Kidney (tissue), 14 donors: ENCODE results near the gene FHL1. TPM values are rescaled to one million over a fixed set of nuclear protein-coding genes. Genes with fewer than 3 reads are reported as not detected.
A peak's percentile ranks its signal among the peaks of the same experiment; 100 is the strongest.

Source experiments
- DNase-seq, 5 donors: peaks; one replicate each; pipeline ENCODE4 v3.0.0-alpha.2; 2013 to 2020
- FAIRE-seq: peaks from 2 replicates; lab custom pipeline; 2012; peaks lifted over from hg19 to GRCh38; lab: Jason Lieb, UNC
- H3K27ac ChIP-seq, 2 donors: one replicate each; pipeline ENCODE4 v1.7.0; 2013; ENCODE audit warnings: low read depth in 2 of 2, low read length in 2 of 2, inconsistent platforms in 1 of 2
- H3K27me3 ChIP-seq: one replicate; pipeline ENCODE4 v1.7.1; 2013; ENCODE audit warnings: low read length, inconsistent platforms; ENCODE audit not compliant: control insufficient read depth, insufficient read depth
- H3K36me3 ChIP-seq, 3 donors: one replicate each; pipeline versions ENCODE4 v1.7.0 to v1.7.1; 2013; ENCODE audit warnings: low read length in 3 of 3, control low read depth in 1 of 3, inconsistent platforms in 1 of 3; ENCODE audit not compliant: insufficient read depth in 3 of 3, control insufficient read depth in 2 of 3
- H3K4me1 ChIP-seq, 3 donors: one replicate each; pipeline versions ENCODE4 v1.7.0 to v1.7.1; 2013; ENCODE audit warnings: low read length in 3 of 3, inconsistent platforms in 1 of 3, low read depth in 1 of 3; ENCODE audit not compliant: control insufficient read depth in 2 of 3, insufficient read depth in 2 of 3
- H3K4me3 ChIP-seq, 3 donors: one replicate each; pipeline versions ENCODE4 v1.7.0 to v1.8.1; 2013; ENCODE audit warnings: low read length in 3 of 3, control low read depth in 1 of 3, inconsistent platforms in 1 of 3
- H3K9ac ChIP-seq, 3 donors: one replicate each; pipeline versions ENCODE4 v1.7.0 to v1.7.1; 2013; ENCODE audit warnings: low read length in 3 of 3, control low read depth in 1 of 3, inconsistent platforms in 1 of 3
- H3K9me3 ChIP-seq, 3 donors: one replicate each; pipeline versions ENCODE4 v1.7.0 to v1.7.1; 2013; ENCODE audit warnings: low read length in 3 of 3, control low read depth in 1 of 3, inconsistent platforms in 1 of 3; ENCODE audit not compliant: control insufficient read depth in 2 of 3, insufficient read depth in 1 of 3
- intact Hi-C: fragments of 100-400 bp; cut with DNase I; formaldehyde crosslinking; loops from one replicate; pipeline ENCODE4 v1.11.1; 2022
- polyA plus RNA-seq: library from polyadenylated mRNA; stranded (reverse); fragments of 350-450 nt; fragmentation: Illumina TruSeq; extraction: RNeasy Lipid Tissue Mini Kit (QIAGEN cat#74804); gene quantifications from one replicate; pipeline ENCODE4 v1.2.3, GENCODE V29; 2014; ENCODE audit warnings: low read depth, low replicate concordance; ENCODE audit not compliant: insufficient read depth
- total RNA-seq: library from RNA; stranded (reverse); fragmentation: NEBNext Ultra II Directional; extraction: Animal tissue kit (Norgen Biotek cat#: 25700); gene quantifications from one replicate; pipeline ENCODE4 v1.2.1, GENCODE V29; 2021
- TF ChIP-seq, protein P1 (sequence below): IDR thresholded peaks from 3 replicates; pipeline ENCODE4 v1.5.1; 2012; ENCODE audit warnings: mild to moderate bottlenecking, moderate library complexity, borderline replicate concordance; ENCODE audit not compliant: insufficient read depth; ENCODE audit errors: extremely low read depth
- donor health status: control.
- donor health status: control.
- donor health status: control.
- donor health status: control.
- donor health status: control.
- donor health status: DM: yes; HTN: yes; CAD: no.
- donor health status: Normal renal cell carcinoma (clear cell type).

FHL1 gene
- total and polyA plus RNA-seq, 2 donors from 2014 or later, result 44.0 to 168 TPM

DNA sequence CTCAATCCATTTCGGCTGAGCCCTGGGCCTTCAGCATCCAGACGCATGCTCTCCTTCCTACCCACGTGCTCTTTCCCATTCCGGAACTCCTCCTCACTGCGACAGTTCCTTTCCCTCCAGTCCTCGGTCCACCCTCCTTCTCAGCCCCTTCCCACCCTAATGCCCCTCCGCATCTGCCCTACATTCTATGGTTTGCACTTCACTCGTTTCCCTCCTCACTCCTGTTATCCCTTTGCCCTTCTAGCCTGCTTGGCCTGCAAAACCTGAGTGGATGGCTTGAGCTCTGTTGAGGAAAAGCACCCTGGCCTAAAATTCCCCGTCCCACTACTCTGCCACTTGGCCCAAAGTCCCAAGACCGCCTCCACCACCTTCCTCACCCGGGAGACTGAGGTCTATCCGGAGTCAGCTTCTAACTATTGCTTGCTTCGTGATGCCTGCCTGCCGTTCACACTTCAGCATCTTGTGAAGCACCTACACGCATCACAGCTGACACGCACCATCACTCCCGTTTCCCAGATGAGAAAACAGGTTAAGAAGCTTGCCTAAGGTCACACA is 65.3 kb downstream of the FHL1 start:
- Histone ChIP-seq H3K9ac (no peak overlapping the region), H3K27me3 (peaks cover 2% of the 10 kb centered on the region), H3K27ac (no peak overlapping the region), H3K36me3 (peaks cover 0 to 9% (median 0%) of the 10 kb centered on the region in 3 donors), H3K4me1 (peaks cover 0 to 5% (median 0%) of the 10 kb centered on the region in 3 donors), H3K9me3 (no peaks in the 10 kb centered on the region), H3K4me3 (no peak overlapping the region)
- FAIRE-seq (no peak), DNase-seq (no peak)
- TF ChIP-seq, protein P1, sequence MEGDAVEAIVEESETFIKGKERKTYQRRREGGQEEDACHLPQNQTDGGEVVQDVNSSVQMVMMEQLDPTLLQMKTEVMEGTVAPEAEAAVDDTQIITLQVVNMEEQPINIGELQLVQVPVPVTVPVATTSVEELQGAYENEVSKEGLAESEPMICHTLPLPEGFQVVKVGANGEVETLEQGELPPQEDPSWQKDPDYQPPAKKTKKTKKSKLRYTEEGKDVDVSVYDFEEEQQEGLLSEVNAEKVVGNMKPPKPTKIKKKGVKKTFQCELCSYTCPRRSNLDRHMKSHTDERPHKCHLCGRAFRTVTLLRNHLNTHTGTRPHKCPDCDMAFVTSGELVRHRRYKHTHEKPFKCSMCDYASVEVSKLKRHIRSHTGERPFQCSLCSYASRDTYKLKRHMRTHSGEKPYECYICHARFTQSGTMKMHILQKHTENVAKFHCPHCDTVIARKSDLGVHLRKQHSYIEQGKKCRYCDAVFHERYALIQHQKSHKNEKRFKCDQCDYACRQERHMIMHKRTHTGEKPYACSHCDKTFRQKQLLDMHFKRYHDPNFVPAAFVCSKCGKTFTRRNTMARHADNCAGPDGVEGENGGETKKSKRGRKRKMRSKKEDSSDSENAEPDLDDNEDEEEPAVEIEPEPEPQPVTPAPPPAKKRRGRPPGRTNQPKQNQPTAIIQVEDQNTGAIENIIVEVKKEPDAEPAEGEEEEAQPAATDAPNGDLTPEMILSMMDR, result no peak
- intact Hi-C loops, result no loop called here

DNA sequence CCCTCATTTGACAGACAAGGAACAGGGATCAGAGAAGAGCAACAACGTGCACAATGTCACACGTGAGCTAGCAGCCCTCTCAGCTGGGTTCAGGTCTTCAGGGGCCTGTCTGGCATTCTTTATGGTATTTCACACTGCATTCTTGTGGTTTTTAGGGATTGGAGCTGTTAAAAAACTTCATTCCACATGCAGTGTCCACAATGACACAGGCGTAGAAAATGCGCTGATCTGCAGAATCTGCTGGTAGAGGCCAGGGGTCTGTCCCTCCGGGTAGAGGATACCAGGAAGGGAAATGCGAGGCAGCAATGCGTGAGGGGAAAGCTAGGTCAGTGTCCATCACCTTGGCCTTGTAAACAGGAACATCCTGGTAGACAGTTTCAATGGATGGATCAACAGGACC is 67.2 kb downstream of the FHL1 start:
- H3K36me3 ChIP-seq, result peaks cover 0 to 9% (median 0%) of the 10 kb centered on the region in 3 donors
- TF ChIP-seq, protein P1, result no peak
- H3K4me3 ChIP-seq, result no peak overlapping the region
- H3K27ac ChIP-seq, result peak overlapping the region in 1 of 2 donors; percentile 11
- peaks cover 0 to 3% (median 0%) of the 10 kb centered on the region in 3 donors for H3K4me1 ChIP-seq
- DNase-seq (peak in 1 of 5 donors; percentile 32), FAIRE-seq (no peak)
- H3K9me3 ChIP-seq, result no peaks in the 10 kb centered on the region
- H3K27me3 ChIP-seq, result peaks cover 2% of the 10 kb centered on the region
- no peak overlapping the region for H3K9ac ChIP-seq
- intact Hi-C loops, result no loop called here

DNA sequence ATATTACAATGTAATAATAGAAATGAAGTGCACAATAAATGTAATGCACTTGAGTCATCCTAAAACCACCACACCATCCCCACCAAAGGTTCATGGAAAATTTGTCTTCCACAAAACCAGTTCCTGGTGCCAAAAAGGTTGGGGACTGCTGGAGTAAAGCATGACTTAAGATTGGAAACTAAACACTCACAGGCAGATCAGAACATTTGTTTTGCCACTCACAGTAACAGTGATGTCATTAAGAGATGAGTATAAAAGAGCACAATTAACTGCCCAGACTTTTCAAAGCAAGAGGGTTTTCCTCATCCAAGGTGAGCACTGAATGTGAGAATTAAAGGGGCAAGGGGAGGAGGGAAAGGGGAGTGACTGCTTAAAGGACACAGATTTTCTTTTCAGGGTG is 68.2 kb downstream of the FHL1 start:
- TF ChIP-seq, protein P1, result no peak
- H3K9me3 ChIP-seq, result no peaks in the 10 kb centered on the region
- H3K4me1 ChIP-seq, result no peaks in the 10 kb centered on the region
- DNase-seq, result no peak
- no peak overlapping the region for H3K4me3 ChIP-seq
- intact Hi-C loops, result no loop called here
- no peak overlapping the region for H3K27ac ChIP-seq
- peaks cover 0 to 13% (median 0%) of the 10 kb centered on the region in 3 donors for H3K36me3 ChIP-seq
- peaks cover 2% of the 10 kb centered on the region for H3K27me3 ChIP-seq
- no peak overlapping the region for H3K9ac ChIP-seq
- FAIRE-seq, result no peak
